Measurements from ENCODE around the gene PGLYRP2.
A peak's percentile ranks its signal among the peaks of the same experiment; 100 is the strongest.

Gene PGLYRP2

DNA sequence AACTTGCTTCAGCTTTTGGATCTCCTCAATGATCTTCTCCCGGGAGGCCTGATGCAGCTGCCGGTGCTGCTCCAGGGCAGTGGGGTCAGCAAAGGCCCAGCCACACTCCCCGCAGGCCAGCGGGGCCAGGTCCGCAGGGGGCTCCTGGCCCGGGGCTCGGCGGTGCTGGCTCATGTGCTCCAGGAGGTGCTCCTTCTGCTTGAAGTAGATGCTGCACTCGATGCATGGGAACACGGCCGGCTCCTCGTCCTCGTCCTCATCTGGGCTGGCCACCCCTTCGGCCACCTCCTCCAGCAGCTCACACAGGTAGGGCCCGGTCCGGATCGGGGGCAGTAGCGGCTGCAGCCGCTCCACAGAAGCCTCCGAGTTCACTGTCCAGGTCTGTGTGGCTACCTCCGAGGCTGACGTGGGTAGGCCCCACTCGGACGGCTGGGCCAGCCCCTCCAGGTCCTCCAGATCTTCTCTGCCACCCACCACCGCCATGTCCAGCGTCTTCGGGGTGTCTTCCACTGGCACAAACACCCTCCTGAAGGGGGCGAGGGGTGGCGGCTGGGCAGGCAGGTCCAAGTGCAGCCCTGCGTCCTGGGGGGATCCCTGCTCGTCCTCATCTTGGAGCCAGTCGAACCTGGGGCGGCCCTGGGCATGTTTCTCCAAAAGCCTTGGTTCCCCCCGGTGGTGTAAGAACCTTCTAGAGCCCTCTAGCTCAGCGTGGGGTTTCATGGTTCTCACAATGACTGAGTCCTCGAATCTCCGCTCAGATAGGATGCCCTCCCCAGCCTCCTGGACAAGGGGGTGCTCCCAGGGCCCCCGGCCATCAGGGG is 39.3 kb downstream of the PGLYRP2 start:
- no peaks in the 10 kb centered on the region for H3K9me3 ChIP-seq (replicated peaks in 1 of 11)

DNA sequence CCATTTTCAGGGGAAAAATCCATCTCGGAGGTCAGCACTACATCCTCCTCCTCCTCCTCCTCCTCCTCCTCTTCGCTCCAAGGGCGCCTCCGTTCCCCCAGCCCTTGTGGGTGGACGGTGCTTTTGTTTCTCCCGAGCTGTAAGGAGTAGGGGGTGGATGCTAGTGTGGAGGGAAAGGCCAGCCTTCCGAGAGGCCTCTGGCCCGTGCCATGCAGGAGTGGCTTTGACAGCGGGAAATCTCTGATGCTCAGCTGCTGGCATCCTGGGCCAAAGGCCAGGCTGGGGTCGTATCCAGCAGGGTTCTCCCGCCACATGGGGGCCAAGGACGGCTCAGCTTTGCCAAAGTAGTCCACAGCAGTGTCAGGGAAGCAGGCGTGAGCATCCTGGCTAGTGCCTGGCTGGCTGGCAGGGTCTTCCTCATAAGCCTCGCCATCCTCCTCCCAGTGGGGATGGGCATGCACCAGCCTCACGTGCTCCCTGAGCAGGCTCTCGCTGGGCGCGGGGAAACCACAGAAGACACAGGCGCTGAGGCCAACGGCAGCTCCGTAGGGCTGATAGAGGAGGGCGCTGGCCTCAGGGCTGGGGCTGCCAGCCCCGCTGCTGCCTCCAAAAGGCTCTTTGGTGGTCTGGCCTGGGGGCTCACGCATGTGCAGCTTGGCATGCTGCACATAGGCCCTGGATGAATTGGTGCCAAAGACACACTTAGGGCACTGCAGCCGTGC is 40.1 kb downstream of the PGLYRP2 start:
- H3K9me3 ChIP-seq (replicated peaks in 1 of 11), result no peaks in the 10 kb centered on the region
- H3K27me3 ChIP-seq, result no peaks in the 10 kb centered on the region
- no peak overlapping the region; a peak in 1 of 20 replicates for H3K4me3 ChIP-seq
- peaks cover 0 to 10% (median 0%) of the 10 kb centered on the region in 11 experiments; a peak in 1 of 22 replicates for H4K20me1 ChIP-seq
- TF ChIP-seq Cebpa-rat (IDR thresholded peaks at IDR 0.05), result no peak
- peak overlapping the region in 4 of 11 experiments; percentile 4 to 37 (median 27); a peak in 4 of 22 replicates for H3K27ac ChIP-seq
- peaks cover 0 to 8% (median 0%) of the 10 kb centered on the region in 11 experiments; a peak in 2 of 22 replicates for H3K36me3 ChIP-seq
- H3K4me2 ChIP-seq, result peak overlapping the region; percentile 40 to 93 (median 74)
- peaks cover 7 to 79% (median 65%) of the 10 kb centered on the region in 10 experiments for H3K4me1 ChIP-seq
- H3K9ac ChIP-seq, result peak overlapping the region in 9 of 11 experiments; percentile 3 to 62 (median 39); a peak in 12 of 22 replicates

More for the DNA sequence above, 39.3 kb downstream of the PGLYRP2 start:
- Histone ChIP-seq H3K4me2 (peak overlapping the region; percentile 40 to 93 (median 74)), H3K27ac (peak overlapping the region in 4 of 11 experiments; percentile 4 to 37 (median 27); a peak in 4 of 22 replicates), H3K4me3 (no peak overlapping the region; a peak in 1 of 20 replicates), H4K20me1 (peaks cover 0 to 10% (median 0%) of the 10 kb centered on the region in 11 experiments; a peak in 2 of 22 replicates), H3K27me3 (no peaks in the 10 kb centered on the region), H3K4me1 (peaks cover 7 to 76% (median 61%) of the 10 kb centered on the region in 10 experiments), H3K36me3 (peaks cover 0 to 8% (median 0%) of the 10 kb centered on the region in 11 experiments; a peak in 2 of 22 replicates), H3K9ac (peak overlapping the region in 9 of 11 experiments; percentile 3 to 62 (median 39); a peak in 12 of 22 replicates)
- no peak for TF ChIP-seq Cebpa-rat (IDR thresholded peaks at IDR 0.05)

GRCh38 chr19:15438577-15438976 is 40.7 kb downstream of the PGLYRP2 start:
- Histone ChIP-seq H3K4me3 (no peak overlapping the region), H3K36me3 (peaks cover 0 to 8% (median 0%) of the 10 kb centered on the region in 11 experiments; a peak in 2 of 22 replicates), H3K9me3 (replicated peaks in 1 of 11) (no peaks in the 10 kb centered on the region), H4K20me1 (peaks cover 0 to 10% (median 0%) of the 10 kb centered on the region in 11 experiments; a peak in 1 of 22 replicates), H3K4me2 (peak overlapping the region in 9 of 11 experiments; percentile 50 to 93 (median 78); a peak in 15 of 22 replicates), H3K4me1 (peaks cover 9 to 82% (median 68%) of the 10 kb centered on the region in 10 experiments), H3K27ac (no peak overlapping the region), H3K27me3 (no peaks in the 10 kb centered on the region), H3K9ac (peak overlapping the region in 1 of 11 experiments; percentile 18; a peak in 1 of 22 replicates)
- TF ChIP-seq Cebpa-rat (IDR thresholded peaks at IDR 0.05), result no peak

DNA sequence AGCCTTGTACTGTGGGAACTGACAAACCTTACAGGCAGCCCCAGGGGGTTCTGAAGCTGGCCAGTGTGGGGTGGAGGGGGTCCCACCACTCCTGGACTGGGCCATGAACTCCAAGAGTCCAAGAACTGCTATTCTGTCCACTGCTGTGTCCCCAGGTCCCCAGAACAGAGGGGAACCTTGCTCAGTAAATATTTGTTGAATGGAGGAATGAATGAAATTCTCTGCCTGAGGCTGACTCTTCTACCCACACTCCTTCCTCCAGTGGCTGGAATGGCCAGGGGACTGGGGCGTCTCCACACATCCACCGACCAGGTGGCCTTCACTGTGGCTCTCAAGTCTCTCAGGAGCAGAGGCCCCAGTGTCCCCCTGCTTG is 41.2 kb downstream of the PGLYRP2 start:
- no peaks in the 10 kb centered on the region for H3K27me3 ChIP-seq
- H3K4me3 ChIP-seq, result no peak overlapping the region
- TF ChIP-seq Cebpa-rat (IDR thresholded peaks at IDR 0.05), result no peak
- H3K4me2 ChIP-seq, result peak overlapping the region in 5 of 11 experiments; percentile 78 to 93 (median 83); a peak in 8 of 22 replicates
- 0 out of 22 replicates have a peak overlapping the region, but pooled peaks of 2 of the 11 experiments have one; percentile 12 to 38 for H3K27ac ChIP-seq
- H3K9ac ChIP-seq, result 0 out of 22 replicates have a peak overlapping the region, but pooled peaks of 1 of the 11 experiments have one; percentile 13
- H3K9me3 ChIP-seq (replicated peaks in 1 of 11), result no peaks in the 10 kb centered on the region
- H3K36me3 ChIP-seq, result peaks cover 0 to 8% (median 0%) of the 10 kb centered on the region in 11 experiments; a peak in 2 of 22 replicates
- H4K20me1 ChIP-seq, result peaks cover 0 to 10% (median 0%) of the 10 kb centered on the region in 11 experiments; a peak in 1 of 22 replicates
- peaks cover 12 to 87% (median 72%) of the 10 kb centered on the region in 10 experiments for H3K4me1 ChIP-seq

- Histone ChIP-seq H3K27ac (0 out of 22 replicates have a peak overlapping the region, but pooled peaks of 2 of the 11 experiments have one; percentile 12 to 38), H3K4me3 (no peak overlapping the region), H3K9me3 (replicated peaks in 1 of 11) (no peaks in the 10 kb centered on the region), H3K36me3 (peaks cover 0 to 8% (median 0%) of the 10 kb centered on the region in 11 experiments; a peak in 2 of 22 replicates), H3K4me2 (peak overlapping the region in 3 of 11 experiments; percentile 78 to 93 (median 85); a peak in 5 of 22 replicates), H3K27me3 (no peaks in the 10 kb centered on the region), H3K4me1 (peaks cover 12 to 87% (median 72%) of the 10 kb centered on the region in 10 experiments), H3K9ac (0 out of 22 replicates have a peak overlapping the region, but pooled peaks of 1 of the 11 experiments have one; percentile 13), H4K20me1 (peaks cover 0 to 10% (median 0%) of the 10 kb centered on the region in 11 experiments; a peak in 1 of 22 replicates)
- TF ChIP-seq Cebpa-rat (IDR thresholded peaks at IDR 0.05), result no peak
These were observed 41.8 kb downstream of the PGLYRP2 start for GRCh38 chr19:15437355-15438123.

- peaks cover 0 to 10% (median under 1%) of the 10 kb centered on the region in 11 experiments; a peak in 7 of 22 replicates for H4K20me1 ChIP-seq
- peak overlapping the region in 6 of 11 experiments; percentile 14 to 80 (median 68); a peak in 9 of 22 replicates for H3K4me2 ChIP-seq
- no peak overlapping the region; a peak in 1 of 22 replicates for H3K27ac ChIP-seq
- peaks cover 13 to 81% (median 70%) of the 10 kb centered on the region in 10 experiments for H3K4me1 ChIP-seq
- H3K9me3 ChIP-seq (replicated peaks in 1 of 11), result no peaks in the 10 kb centered on the region
- no peaks in the 10 kb centered on the region for H3K27me3 ChIP-seq
- peaks cover 0 to 8% (median 0%) of the 10 kb centered on the region in 11 experiments; a peak in 2 of 22 replicates for H3K36me3 ChIP-seq
- TF ChIP-seq Cebpa-rat (IDR thresholded peaks at IDR 0.05), result no peak
- peak overlapping the region in 2 of 11 experiments; percentile 23 to 41; a peak in 1 of 22 replicates for H3K9ac ChIP-seq
- no peak overlapping the region for H3K4me3 ChIP-seq
These were observed 42.5 kb downstream of the PGLYRP2 start for GRCh38 chr19:15436826-15437110.

GRCh38 chr19:15436012-15436825 is 43.1 kb downstream of the PGLYRP2 start:
- TF ChIP-seq Cebpa-rat (IDR thresholded peaks at IDR 0.05), result no peak
- peak overlapping the region in 1 of 11 experiments; percentile 9; a peak in 2 of 22 replicates for H3K27ac ChIP-seq
- no peak overlapping the region for H3K4me3 ChIP-seq
- H3K36me3 ChIP-seq, result peaks cover 0 to 8% (median 0%) of the 10 kb centered on the region in 11 experiments; a peak in 4 of 22 replicates
- H3K27me3 ChIP-seq, result no peaks in the 10 kb centered on the region
- H4K20me1 ChIP-seq, result peaks cover 0 to 13% (median 6%) of the 10 kb centered on the region in 11 experiments; a peak in 16 of 22 replicates
- H3K4me2 ChIP-seq, result peak overlapping the region in 9 of 11 experiments; percentile 7 to 80 (median 60); a peak in 16 of 22 replicates
- H3K9me3 ChIP-seq (replicated peaks in 1 of 11), result no peaks in the 10 kb centered on the region
- peak overlapping the region in 4 of 11 experiments; percentile 18 to 52 (median 37); a peak in 3 of 22 replicates for H3K9ac ChIP-seq
- H3K4me1 ChIP-seq, result peaks cover 18 to 81% (median 70%) of the 10 kb centered on the region in 10 experiments

All from BLaER1 treated with 17β-estradiol and CSF1 and Interleukin-3, amounts not matched to agents 10 nM and 100 nM (cell line).